ENCODE results near the gene JKAMP.

JKAMP gene

DNA sequence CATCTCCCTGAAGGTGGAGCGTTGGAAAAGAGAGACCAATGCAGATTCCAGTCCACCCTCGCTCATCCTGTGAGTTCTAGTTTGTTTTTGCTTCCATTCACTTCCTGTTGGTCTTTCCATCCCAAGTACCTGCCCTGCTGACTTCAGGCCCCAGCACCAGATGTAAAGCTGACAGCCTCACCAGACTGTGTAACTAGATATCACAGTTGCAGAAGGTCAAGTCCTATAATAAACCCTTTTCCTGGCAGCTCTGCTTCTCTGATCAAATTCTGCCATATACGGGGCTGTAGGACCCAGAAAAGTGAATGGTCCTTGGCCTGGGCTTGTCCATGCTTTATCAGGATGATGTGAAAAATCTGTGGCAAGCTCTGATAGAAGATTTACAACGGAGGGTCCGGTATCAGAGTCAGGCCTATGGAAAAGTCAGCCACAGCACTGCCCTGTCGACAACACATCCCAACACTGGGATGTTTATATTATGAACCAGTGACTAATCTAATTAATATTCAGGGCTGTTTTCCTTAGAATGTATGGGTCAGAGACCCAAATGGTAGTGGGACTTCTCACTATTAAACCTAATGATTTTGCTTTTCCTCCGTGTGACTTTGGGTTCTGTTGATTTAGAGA lies 50.2 kb downstream of the JKAMP start:
- Histone ChIP-seq H3K36me3 (ENCODE audit: control insufficient read depth, insufficient read depth, low read length) (no peaks in the 10 kb centered on the region), H3K27me3 (replicated peaks; ENCODE audit: control insufficient read depth, insufficient read depth, low read length) (no peaks in the 10 kb centered on the region), H3K4me3 (replicated peaks; ENCODE audit: low read depth, low read length) (no peak overlapping the region)
- no peak for DNase-seq (ENCODE audit: extremely low read depth, insufficient read length)
- TF ChIP-seq, protein P1, sequence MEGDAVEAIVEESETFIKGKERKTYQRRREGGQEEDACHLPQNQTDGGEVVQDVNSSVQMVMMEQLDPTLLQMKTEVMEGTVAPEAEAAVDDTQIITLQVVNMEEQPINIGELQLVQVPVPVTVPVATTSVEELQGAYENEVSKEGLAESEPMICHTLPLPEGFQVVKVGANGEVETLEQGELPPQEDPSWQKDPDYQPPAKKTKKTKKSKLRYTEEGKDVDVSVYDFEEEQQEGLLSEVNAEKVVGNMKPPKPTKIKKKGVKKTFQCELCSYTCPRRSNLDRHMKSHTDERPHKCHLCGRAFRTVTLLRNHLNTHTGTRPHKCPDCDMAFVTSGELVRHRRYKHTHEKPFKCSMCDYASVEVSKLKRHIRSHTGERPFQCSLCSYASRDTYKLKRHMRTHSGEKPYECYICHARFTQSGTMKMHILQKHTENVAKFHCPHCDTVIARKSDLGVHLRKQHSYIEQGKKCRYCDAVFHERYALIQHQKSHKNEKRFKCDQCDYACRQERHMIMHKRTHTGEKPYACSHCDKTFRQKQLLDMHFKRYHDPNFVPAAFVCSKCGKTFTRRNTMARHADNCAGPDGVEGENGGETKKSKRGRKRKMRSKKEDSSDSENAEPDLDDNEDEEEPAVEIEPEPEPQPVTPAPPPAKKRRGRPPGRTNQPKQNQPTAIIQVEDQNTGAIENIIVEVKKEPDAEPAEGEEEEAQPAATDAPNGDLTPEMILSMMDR (IDR thresholded peaks at IDR 0.05; ENCODE audit: insufficient read depth, low read length, poor library complexity, severe bottlenecking), result no peak

DNA sequence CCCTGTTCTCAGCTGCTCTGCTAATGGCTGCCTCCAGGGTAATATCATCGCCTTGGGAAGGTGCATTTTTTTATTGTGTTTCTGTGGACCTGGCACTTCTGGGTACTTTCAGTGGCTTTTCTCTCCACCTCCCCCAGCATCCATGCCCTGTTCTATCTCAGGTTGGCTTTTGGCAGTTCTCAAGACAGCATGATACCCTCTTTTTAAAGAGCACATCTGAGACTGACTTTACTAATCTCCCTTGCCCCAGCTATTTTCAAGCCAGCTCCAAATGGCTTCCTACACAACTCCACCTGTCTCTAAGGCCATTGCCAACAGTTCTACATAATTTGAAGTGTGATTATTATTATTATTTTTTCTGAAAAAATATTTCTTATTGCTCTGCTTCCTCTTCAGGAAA lies 53.2 kb downstream of the JKAMP start:
- no peak for DNase-seq (ENCODE audit: extremely low read depth, insufficient read length)
- Histone ChIP-seq H3K27me3 (replicated peaks; ENCODE audit: control insufficient read depth, insufficient read depth, low read length) (no peaks in the 10 kb centered on the region), H3K4me3 (replicated peaks; ENCODE audit: low read depth, low read length) (no peak overlapping the region), H3K36me3 (ENCODE audit: control insufficient read depth, insufficient read depth, low read length) (no peaks in the 10 kb centered on the region)
- TF ChIP-seq, protein P1 (IDR thresholded peaks at IDR 0.05; ENCODE audit: insufficient read depth, low read length, poor library complexity, severe bottlenecking), result no peak

DNA sequence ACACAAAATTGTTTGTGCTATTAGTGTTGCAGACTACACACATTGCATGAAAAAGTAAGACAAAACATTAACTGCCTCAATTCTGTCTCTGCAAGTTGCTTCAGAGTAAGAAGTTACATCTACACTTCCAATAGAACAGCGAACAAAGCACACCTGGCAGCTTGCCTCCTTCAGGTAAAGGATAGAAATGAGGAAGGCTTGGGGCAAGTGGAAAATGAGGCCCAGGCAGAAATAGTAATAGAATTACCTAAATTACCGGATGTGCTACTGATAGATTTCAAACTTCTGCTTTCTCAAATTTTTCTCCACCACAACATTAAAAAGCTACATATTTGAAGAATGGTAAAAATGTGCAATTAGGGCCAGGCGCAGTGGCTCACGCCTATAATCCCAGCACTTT lies 54.6 kb downstream of the JKAMP start:
- no peak for DNase-seq (ENCODE audit: extremely low read depth, insufficient read length)
- Histone ChIP-seq H3K36me3 (ENCODE audit: control insufficient read depth, insufficient read depth, low read length) (no peaks in the 10 kb centered on the region), H3K4me3 (replicated peaks; ENCODE audit: low read depth, low read length) (no peak overlapping the region), H3K27me3 (replicated peaks; ENCODE audit: control insufficient read depth, insufficient read depth, low read length) (no peaks in the 10 kb centered on the region)
- TF ChIP-seq, protein P1 (IDR thresholded peaks at IDR 0.05; ENCODE audit: insufficient read depth, low read length, poor library complexity, severe bottlenecking), result no peak

DNA sequence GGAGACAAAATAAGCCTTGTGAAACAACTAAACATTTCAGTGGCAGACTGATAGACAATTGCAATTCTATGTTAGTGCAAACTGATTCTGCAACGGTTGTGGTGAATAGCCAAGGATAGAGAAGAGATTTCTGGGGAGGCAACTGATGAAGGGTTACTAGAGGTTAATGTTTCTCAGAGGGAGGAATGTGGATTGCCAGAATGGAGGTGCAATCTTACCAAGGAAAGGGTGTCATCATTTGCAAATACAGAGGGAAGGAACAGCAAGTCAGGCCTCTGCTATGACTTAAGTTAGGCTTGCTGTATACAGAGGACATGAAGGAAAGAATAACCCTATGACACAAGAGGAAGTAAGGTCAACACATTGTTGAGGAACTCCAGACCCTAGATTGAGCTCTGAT lies 56.5 kb downstream of the JKAMP start:
- TF ChIP-seq, protein P1 (IDR thresholded peaks at IDR 0.05; ENCODE audit: insufficient read depth, low read length, poor library complexity, severe bottlenecking), result no peak
- H3K36me3 ChIP-seq (ENCODE audit: control insufficient read depth, insufficient read depth, low read length), result no peaks in the 10 kb centered on the region
- DNase-seq (ENCODE audit: extremely low read depth, insufficient read length), result no peak
- H3K4me3 ChIP-seq (replicated peaks; ENCODE audit: low read depth, low read length), result no peak overlapping the region
- H3K27me3 ChIP-seq (replicated peaks; ENCODE audit: control insufficient read depth, insufficient read depth, low read length), result no peaks in the 10 kb centered on the region

DNA sequence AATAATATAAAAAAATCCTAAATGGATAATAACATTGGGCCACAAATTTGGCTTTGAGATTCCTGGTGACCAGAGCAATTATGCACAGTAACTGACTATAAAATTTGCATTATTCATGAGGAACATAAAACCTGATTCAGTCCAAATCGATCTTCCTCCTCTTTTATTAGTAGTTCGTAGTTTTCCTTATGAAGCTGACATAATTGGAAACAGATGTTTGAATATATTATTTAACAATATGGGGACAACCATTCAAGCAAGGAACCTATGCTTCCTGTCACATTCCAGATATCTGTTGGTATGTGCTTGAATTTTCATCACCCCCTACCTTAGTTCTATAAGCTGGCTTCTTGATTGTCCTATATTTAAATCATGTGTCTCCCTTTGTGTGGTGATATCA lies 57.4 kb downstream of the JKAMP start:
- Histone ChIP-seq H3K27me3 (replicated peaks; ENCODE audit: control insufficient read depth, insufficient read depth, low read length) (no peaks in the 10 kb centered on the region), H3K4me3 (replicated peaks; ENCODE audit: low read depth, low read length) (no peak overlapping the region), H3K36me3 (ENCODE audit: control insufficient read depth, insufficient read depth, low read length) (no peaks in the 10 kb centered on the region)
- TF ChIP-seq, protein P1 (IDR thresholded peaks at IDR 0.05; ENCODE audit: insufficient read depth, low read length, poor library complexity, severe bottlenecking), result no peak
- DNase-seq (ENCODE audit: extremely low read depth, insufficient read length), result no peak

DNA sequence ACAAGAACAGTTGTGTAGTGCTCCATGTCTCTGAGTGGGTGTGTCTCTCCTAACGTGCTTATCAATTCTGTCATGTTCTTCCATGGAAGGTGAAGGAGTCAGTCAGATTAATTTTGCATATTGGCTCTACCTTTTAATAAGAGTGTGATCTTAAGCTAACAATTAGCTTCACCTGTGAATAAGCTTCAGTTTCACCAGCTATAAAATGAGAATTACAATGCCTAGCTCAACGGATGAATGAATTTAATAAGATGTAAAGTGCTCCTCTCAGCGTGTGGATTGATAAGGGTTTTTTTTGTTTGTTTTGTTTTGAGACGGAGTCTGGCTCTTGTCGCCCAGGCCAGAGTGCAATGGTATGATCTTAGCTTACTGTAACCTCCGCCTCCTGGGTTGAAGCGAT lies 59.6 kb downstream of the JKAMP start:
- Histone ChIP-seq H3K36me3 (ENCODE audit: control insufficient read depth, insufficient read depth, low read length) (no peaks in the 10 kb centered on the region), H3K27me3 (replicated peaks; ENCODE audit: control insufficient read depth, insufficient read depth, low read length) (no peaks in the 10 kb centered on the region), H3K4me3 (replicated peaks; ENCODE audit: low read depth, low read length) (no peak overlapping the region)
- TF ChIP-seq, protein P1 (IDR thresholded peaks at IDR 0.05; ENCODE audit: insufficient read depth, low read length, poor library complexity, severe bottlenecking), result no peak
- no peak for DNase-seq (ENCODE audit: extremely low read depth, insufficient read length)

Data from GM06990 (cell line).